GM21526 (cell line): Measurements from ENCODE around the gene SFPQ.
"Not testable (repeated sequence)": the region's sequence is repeated elsewhere in the genome, so short reads cannot be mapped to it uniquely, and the experiment has no call there.

Experiments
- ATAC-seq: cut with Tn5 transposase; IDR thresholded peaks from one replicate; pipeline ENCODE4 v1.9.1; 2021; ENCODE audit warnings: moderate library complexity; ENCODE audit not compliant: unreplicated experiment, low FRiP score

SFPQ gene

GRCh38 chr1:35145892-35146549, 46.9 kb downstream of the SFPQ start:
- ATAC-seq, result not testable (repeated sequence)

DNA sequence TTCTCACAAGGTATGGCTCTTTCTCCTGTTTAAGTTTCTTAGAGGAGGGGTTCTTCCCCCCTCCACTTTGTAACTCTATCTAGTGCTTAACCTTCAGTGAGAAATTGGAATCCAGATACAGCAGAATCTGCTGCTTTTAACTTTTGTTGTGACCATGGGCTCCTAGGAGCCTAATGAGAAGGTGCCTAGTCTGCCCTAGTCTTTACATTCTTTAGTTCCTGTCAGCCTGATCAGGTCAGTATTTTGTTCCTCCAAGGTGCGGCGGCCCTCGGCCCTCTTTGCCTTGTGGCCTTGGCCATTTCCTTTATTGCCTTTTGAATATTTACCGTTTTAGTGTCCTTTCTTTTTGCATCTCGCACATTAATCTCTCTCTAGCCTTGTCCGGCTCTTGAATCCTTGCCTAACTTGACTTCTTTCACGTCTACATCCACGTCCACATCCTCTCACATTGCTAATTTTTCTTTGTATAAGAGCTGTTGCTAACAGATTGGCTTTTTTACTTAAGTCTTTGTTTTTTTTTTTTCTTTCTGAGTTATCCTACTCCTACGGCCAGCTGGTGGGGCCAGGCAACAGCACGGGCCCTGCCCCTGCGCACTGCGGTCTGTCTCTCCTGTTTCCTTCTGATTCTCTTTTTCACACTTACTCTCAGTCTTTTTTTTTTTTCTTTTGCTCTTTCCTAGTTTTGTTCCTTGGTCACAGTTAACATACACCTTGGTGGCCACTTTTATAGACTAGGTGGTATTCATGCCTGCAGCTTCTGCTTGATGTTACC, 49.0 kb downstream of the SFPQ start:
- ATAC-seq, result no peak

DNA sequence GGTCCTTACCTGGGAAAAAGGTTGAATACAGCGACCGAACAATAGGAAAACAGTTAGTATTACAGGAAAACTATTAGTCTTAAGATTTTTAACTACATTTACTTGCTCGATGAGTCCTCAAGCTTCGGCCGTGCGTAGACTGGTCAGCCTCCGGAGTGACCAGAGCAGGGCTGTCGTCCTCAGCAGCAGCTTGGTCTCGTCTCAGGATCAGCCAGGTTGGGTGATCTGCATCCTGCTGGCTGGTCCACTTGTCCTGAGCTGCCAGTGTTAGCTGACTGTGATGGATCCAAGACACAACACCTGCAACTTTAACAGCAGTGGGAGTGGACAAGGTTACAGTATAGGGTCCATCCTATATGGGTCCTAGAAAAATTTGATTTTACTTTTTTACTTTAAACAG, 50.2 kb downstream of the SFPQ start:
- not testable (repeated sequence) for ATAC-seq

- not testable (repeated sequence) for ATAC-seq
These were observed 50.7 kb downstream of the SFPQ start for GRCh38 chr1:35142294-35142693.

- not testable (repeated sequence) for ATAC-seq
These were observed 55.4 kb downstream of the SFPQ start for GRCh38 chr1:35137590-35137989.

DNA sequence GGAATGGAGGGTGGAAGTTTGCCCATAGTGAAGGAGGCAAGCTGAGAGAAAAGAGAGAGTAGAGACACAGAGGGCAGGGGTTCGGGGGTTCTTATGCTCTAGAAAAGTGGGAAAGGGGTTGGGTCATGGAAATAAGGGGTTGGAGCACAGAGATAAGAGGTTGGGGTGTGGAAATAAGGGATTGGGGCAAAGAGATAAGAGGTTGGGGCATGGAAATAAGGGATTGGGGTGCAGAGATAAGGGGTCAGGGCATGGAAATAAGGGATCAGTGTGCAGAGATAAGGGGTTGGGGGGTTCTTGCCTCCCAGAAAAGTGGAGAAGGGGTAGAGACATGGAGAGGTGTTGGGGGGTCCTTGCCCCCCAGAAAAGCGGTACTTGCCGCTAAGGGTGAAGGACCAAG, 56.2 kb downstream of the SFPQ start:
- no peak for ATAC-seq
